GM19324 (cell line): ENCODE data around the gene ZCCHC13.
"Not testable (repeated sequence)": the region's sequence is repeated elsewhere in the genome, so short reads cannot be mapped to it uniquely, and the experiment has no call there.

Experiments
- ATAC-seq: cut with Tn5 transposase; IDR thresholded peaks from one replicate; pipeline ENCODE4 v1.9.1; 2021; ENCODE audit warnings: mild to moderate bottlenecking, moderate library complexity; ENCODE audit not compliant: unreplicated experiment, low FRiP score

Gene ZCCHC13

GRCh38 chrX:74304016-74304415 lies at the start of gene ZCCHC13:
TSS of gene ZCCHC13 (plus strand) at chrX:74304180. CDS start at chrX:74304267, 87 bp downstream.
- no peak for ATAC-seq

- ATAC-seq = not testable (repeated sequence)
Observed at GRCh38 chrX:74258111-74258510, 45.9 kb upstream of the ZCCHC13 start.

DNA sequence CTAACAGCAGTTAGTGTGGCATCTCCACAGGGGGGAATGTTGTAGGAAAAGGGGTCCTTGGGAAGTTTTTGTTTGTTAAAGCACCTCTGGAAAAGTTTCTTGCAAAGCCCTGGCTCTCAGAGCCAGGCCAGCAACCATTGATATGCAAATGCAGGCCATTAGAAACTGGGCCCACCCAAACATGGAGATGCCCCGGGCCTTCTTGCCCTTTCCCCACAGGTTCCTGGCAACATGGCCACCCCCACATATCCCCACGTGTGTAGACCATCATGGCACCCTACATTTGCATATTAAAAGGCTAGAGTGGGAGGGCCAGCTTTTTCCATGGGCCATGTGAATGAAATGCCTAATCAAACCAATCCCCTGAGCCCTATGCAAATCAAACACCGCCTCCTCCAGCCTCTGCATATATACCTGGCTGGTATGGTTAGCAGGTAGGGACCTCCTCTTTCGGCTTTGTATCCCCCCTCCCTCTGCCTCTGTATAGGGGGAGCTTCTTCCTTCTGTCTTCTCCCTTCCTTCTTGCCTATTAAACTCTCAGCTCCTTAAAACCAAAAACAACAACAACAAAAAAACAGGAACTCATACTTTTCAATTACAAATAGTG lies 44.0 kb upstream of the ZCCHC13 start:
- ATAC-seq = no peak

- ATAC-seq = no peak
Observed at GRCh38 chrX:74262452-74263209, 41.3 kb upstream of the ZCCHC13 start.

DNA sequence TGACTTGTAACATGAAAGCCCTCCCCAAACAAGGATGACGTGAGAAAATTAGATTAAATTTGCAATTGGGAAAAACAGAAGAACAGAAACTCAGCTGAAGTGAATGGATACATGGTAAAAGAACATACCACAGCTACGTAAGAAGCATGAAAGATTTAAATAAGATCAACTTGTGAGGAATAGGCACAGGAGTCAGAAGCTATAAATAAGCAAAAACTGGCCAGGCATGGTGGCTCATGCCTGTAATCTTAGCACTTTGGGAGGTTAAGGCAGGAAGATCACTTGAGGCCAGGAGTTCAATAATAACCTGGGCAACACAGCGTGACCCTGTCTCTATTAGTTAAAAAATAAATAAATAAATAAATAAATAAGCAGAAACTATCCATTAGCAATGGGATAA lies 33.6 kb upstream of the ZCCHC13 start:
- ATAC-seq = no peak

DNA sequence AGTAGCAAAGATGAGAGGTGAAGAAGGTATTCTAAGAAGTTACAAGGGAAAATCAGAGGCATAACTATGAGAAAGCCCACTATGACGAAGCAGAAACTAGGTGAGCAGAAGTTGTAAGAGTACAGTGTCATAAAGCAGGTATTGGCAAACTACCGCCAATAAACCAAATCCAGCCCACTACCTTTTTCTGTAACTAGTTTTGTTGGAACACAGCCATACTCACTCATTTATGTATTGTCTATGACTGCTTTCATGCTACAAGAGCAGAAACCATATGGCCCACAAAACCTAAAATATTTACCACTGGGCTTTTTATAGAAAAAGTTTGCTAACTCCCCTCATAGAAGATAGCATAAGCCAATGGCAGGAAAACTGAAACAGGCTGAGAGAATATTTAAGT lies 31.8 kb upstream of the ZCCHC13 start:
- ATAC-seq = no peak

DNA sequence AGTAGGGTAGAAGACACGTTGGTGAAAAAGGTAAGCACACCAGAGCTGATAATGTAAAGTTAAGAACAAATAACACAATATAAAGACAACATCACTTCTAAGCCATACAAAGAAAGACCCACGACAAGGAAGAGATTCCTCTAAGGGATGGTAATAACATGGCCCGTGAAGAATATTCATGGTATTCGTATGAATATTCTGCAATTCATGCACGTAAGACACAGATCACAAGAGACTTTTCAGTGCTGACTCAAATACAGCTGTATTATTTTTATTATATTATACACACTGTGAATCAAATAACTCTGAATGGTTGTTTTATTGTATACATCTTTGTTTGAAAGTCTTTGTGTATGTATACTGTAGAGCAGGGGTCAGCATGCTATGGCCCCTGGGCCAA lies 29.5 kb upstream of the ZCCHC13 start:
- no peak for ATAC-seq

DNA sequence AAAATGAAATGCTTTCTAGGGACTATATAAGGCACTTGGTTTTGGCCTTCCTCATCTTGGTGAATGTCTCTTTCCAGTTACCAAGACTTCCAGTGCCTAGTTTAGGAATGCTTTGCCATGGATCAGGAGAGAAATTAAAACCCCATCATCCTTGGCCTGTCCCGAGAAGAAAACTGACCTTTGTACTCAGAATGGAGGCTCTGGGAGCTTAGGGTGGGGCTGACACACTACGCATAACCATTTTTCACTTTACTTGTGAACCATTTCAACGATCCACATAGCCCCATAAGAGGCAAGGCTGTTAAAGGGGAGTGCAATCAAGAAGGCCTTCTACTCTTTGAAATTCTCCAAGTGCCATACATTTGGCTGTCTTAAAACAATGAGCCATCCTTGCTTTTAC lies 26.7 kb upstream of the ZCCHC13 start:
- ATAC-seq = no peak

GRCh38 chrX:74277846-74278245 lies 26.1 kb upstream of the ZCCHC13 start:
- no peak for ATAC-seq

GRCh38 chrX:74280759-74281158 lies 23.2 kb upstream of the ZCCHC13 start:
- no peak for ATAC-seq

- no peak for ATAC-seq
Observed at GRCh38 chrX:74284391-74284952, 19.5 kb upstream of the ZCCHC13 start.

- no peak for ATAC-seq
Observed at GRCh38 chrX:74286950-74287740, 16.8 kb upstream of the ZCCHC13 start.

DNA sequence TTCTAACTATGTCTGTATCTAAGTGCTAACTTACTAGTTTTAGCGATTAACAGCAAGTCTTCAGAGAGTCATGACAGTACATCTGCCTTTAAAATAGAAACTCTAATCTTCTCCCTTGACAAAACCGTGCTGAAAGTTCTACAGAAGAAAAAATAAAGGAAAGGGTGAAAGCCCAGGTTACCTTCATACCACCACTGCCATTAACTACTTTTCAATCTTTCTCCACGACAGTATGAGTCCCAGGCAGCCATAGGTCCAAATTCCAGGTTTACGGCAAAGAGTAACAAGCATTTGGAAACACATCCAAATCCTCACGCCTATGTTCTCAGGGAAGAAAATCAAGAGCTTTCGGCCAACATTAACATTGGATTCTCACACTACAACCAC lies 12.4 kb upstream of the ZCCHC13 start:
- ATAC-seq = no peak

- peak; percentile 88 for ATAC-seq
Observed at GRCh38 chrX:74291964-74292807, 11.8 kb upstream of the ZCCHC13 start.

DNA sequence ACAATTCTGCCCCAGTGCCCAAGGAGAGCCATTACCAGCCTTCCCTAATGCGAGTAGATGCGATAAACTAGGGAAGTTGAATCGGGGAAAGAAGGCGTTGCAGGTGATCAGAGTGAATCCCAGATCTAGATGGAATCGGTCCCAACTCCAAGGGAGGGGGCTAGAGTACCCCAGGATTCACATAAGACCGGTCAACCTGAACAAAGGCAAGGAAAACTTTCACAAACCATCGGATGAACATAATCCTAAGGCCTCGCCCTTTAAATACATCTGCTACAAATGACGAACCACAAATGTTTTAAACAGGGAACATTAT lies 11.2 kb upstream of the ZCCHC13 start:
- peak; percentile 1 for ATAC-seq

GRCh38 chrX:74293343-74293946 lies 10.5 kb upstream of the ZCCHC13 start:
- peak; percentile 34 for ATAC-seq

DNA sequence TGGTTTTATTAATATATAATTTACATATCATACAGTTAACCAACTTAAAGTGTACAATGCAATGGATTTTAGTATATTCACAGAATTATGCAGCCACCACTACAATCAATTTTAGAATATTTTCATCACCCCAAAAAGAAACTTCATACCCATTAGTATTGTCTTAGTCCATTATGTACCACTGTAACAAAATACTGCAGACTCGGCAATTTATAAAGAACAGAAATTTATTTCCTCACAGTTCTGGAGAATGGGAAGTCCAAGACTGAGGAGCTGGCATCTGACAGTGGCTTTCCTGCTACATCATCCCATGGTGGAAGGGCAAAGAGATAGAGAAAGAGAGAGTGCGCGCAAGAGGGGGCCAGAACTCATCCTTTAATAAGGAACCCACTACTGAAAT lies 8.9 kb upstream of the ZCCHC13 start:
- no peak for ATAC-seq

DNA sequence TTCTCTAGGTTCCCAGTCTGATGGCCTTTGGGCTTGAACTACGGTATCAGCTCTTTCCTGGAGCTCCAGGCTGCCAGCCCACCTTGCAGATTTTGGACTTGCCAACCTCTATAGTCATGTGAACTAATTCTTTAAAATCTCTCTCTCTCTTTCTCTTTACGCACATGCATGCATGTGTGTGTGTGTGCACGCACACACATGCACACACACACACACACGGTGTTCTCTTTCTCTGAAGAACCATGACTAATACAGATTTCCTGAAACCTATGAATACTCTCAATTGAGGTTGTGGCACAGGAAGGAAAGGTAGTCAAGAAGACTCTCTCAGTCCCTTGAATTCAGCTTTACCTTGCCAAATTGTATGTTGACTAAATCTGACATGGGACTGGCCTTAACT lies 6.2 kb upstream of the ZCCHC13 start:
- ATAC-seq = no peak

GRCh38 chrX:74300869-74301268 lies 3.1 kb upstream of the ZCCHC13 start:
- no peak for ATAC-seq

GRCh38 chrX:74318672-74319071 lies 14.7 kb downstream of the ZCCHC13 start:
- ATAC-seq = no peak
